GM15510 (cell line): Measurements from ENCODE around the gene VWA5B1.

Experiments
- POLR2A ChIP-seq: IDR thresholded peaks from 3 replicates; pipeline ENCODE4 v1.6.1; 2011; ENCODE audit warnings: borderline replicate concordance; ENCODE audit not compliant: insufficient read length; ENCODE audit errors: extremely low read depth

The VWA5B1 gene

DNA sequence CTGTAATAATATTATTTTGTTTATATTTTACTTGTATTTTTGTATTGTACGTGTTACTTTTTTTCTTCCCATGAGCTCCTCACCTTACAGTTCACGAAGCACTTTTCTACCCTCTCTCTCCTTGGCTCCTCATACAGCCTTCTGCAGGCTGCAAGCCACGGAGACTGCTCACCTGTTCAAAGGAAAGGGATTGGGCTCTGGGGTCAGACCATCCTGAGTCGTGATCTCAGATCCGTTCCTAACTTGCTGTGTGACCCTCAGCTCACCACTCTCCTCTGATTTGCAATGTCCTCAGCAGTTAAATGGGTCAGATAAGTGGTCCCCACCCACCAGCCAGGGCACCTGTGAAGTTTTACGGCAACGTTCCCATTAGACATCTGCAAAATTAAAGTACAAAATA, 54.1 kb downstream of the VWA5B1 start:
- no peak for TF ChIP-seq POLR2A

DNA sequence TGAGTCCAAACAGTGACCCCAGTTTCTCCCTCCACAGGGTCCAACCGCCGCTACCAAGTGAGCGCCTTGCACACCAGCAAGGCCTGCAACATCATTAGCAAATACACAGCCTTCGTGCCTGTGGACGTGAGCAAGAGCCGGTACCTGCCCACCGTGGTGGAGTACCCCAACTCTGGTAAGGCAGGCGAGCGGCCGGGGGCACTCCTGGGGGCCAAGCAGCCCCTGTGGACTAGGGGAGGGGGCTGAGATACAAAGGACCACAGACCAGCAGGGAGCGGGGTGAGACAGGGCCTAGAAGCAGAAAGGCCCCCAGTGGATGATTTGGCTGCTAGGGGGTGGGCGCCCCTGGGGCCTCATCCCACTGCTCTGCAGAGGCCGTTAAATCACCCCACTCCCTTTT, 54.7 kb downstream of the VWA5B1 start:
- TF ChIP-seq POLR2A: no peak

DNA sequence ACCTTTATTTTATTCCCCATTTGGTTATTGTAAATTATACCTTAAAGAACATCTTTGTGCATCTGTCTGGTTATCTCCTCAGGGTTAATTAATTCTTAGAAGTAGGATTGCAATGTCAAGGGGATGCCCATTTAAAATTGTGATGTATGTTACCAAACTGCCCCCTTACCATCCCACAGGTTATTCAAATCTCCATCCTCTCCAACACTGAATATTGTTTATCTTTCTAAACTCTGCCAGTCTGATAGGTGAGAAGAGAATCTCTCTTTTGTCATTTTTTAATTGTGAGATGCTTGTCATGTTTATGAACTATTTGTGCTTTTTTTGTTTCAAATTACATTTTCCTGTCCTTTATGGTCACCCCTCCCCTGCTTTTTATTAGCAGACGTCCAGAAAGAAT, 55.8 kb downstream of the VWA5B1 start:
- no peak for TF ChIP-seq POLR2A

DNA sequence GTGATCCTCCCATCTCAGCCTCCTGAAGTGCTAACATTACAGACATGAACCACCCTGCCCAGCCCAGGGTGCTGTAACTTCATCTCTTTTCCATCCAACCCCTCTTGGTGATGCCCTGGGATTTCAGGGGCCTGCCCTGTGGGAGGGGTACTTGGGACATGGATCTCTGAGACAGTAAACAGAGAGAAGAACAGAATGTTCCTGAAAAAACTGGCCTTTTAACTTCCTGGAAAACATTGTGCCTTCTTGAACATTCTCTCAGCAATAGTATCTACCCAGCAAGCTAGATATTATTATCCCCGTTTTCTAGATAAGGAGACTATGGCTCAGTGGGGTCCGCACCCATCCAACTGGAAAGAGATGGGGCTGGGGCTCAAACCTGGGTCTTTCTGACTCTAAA, 57.0 kb downstream of the VWA5B1 start:
- no peak for TF ChIP-seq POLR2A

DNA sequence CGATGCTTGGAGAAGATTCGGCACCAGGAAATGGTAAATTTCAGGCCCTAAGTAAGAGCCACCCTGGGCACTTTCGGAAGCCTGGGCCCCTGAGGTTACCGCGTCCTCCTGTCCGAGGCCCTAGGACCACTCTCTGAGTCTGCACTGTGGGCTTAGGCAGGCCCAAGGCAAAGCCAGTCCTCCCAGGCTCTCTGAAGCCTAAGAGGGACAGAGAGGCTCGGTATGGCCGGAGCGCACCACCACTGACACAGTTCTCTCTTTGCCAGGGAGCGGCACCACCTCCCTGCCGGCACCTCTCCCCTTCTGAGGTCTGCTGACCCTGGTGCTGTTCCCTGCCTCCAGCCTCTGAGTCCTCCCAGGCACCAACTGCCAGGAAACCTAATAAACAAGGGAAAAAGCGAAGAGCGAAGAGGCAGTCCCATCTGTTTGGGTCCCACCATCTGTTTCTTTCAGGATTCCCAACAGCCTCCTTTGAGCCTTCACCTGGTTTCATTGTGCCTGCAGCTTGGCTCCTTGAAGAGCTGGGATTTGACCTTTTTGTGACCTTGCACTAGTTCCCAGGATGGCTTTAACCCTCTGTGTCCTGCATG, 57.7 kb downstream of the VWA5B1 start:
- TF ChIP-seq POLR2A: no peak

DNA sequence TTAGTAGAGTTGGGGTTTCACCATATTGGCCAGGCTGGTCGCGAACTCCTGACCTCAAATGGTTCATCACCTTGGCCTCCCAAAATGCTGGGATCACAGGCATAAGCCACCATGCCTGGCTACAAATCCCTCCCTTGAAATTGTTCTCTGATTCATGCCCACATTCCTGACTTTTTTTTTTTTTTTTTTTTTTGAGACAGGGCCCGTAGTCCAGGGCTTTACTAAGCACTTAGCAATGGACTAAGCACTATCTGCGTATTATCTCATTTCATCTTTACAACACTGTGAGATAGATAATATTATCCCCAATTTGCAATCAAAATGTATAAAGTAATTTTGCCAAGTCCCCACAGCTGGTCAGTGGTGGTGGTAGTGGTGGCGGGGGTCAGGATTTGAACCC, 58.9 kb downstream of the VWA5B1 start:
- no peak for TF ChIP-seq POLR2A

DNA sequence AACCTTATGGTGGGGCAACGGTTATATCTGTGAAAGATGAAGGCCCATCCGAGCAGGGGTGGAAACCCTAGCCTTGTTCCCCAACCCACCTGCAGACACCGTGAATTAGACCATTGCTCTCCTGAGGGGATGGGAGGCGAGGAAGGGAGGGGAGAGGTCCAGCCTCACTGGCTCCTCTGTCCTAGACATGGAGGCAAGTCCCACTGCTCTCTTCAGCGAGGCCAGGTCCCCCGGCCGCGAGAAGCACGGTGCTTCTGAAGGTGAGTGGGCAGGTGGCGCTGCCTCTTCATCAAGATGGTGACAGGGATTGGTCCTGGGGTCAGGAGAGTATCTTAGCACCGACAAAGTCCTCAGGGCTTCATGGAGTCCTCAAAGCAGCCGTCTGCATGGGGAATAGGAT, 59.3 kb downstream of the VWA5B1 start:
- TF ChIP-seq POLR2A: no peak

DNA sequence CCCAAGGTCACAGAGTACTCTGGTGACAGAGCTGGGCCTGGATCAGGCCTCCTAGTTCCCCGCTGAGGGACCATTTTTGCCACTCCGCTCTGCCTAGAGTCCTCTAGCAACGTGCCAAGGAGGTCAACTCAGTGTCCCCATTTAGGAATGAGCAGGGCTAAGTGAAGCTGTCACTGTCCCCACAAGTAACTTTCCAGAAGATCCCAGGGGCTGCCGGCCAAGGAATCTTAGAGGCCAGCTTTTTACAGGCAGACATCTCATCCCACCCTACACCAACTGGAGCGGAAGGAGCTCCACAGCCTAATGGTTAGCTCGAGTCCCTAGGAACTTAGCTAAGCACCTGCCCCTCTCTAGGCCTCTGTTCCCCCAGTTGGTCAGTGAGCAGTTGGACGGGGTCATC, 59.7 kb downstream of the VWA5B1 start:
- no peak for TF ChIP-seq POLR2A

DNA sequence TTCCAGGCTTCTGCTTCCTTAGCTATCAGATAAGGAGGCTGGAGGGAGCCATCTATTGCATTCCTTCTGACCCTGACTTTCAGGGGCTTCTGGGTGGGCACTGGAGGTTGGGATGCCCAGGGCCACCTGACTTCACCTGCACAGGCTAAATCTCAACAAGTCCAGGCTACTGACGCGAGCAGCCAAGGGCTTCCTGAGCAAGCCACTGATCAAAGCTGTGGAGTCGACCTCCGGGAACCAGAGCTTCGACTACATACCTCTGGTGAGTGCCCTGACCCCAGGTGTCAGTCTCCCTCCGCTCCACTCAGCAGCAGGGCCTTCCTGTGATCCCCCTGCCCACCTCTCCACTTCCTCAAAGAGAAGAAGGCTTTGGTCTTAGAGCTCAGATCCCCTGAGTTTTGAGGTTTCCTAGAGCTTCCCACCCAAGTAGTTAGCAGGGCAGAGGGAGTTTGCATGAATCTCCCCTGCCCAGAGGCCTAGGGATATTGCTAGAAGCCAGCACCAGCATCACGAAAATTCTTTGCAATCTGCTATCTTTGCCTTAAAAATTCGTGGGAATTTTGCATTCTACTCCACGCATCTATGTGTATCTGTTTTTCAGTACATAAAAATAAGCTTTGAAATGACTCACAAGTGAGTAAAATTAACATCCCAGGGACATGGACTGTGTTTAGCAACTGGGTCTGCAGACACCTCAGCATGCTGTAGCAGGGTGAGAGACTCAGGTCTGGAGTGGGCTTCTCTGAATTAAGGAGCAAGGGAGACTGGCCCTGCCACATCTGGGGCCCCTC, 61.4 kb downstream of the VWA5B1 start:
- no peak for TF ChIP-seq POLR2A

DNA sequence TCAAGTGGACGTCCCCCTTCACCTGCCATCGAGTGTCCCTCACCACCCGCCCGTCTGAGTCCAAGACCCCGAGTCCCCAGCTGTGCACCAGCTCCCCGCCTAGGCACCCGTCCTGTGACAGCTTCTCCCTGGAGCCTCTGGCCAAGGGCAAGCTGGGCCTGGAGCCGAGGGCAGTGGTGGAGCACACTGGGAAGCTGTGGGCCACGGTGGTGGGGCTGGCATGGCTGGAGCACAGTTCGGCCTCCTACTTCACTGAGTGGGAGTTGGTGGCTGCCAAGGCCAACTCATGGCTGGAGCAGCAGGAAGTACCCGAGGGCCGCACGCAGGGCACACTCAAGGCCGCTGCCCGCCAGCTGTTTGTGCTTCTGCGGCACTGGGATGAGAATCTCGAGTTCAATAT, 63.2 kb downstream of the VWA5B1 start:
- TF ChIP-seq POLR2A: no peak

DNA sequence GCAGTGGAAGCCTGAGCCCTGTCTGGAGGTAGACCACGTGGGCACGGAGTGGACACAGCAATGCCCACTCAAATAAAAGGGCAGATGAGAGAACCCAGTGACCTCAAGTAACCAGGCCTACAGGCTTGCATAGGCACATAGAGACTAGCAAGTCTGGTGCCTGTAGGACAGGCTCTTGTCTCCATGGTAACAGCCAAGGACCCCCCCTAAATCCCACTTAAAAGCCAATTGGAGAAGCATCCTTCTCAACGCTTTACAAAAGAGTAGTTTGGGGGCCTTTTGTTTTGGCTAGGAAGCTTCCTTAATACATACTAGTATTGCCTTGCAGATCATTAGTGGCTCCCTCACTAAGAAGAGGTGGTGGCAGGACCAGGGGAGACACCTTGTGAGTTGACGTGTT, 63.9 kb downstream of the VWA5B1 start:
- no peak for TF ChIP-seq POLR2A

DNA sequence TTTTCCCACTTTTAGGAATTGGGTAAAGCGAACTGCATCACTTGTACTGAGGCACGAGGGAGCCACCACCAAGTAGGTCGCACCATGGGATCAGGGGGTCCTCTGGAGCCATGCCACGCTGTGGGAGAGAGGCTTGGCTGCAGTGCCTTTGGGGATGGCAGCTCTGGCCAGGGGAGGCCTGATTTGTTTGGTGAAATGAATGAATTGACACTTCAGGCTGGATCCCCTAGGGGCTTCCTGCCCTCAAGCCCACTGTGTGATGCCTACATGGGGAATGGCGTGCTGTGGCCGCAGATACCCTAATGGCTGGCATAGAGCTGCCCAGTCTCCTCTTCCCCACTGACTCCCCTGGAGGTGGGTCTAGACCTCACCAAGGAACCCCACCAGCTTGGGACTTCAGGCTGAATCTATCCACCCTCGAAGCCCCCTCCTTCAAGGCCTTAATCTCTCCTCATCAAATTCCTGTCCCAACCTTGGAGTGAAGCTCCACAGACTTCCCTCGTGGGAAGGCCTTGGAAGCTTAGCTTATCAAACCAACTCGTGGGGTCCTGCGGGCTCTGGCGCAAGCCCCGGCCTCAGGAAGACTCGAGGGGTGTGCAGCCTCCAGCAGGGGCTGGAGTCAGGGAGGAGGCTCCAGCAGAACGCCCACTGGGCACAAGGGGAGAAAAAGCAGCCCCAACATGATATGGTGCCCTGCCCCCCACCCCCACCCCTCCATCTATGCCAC, 64.6 kb downstream of the VWA5B1 start:
- no peak for TF ChIP-seq POLR2A

DNA sequence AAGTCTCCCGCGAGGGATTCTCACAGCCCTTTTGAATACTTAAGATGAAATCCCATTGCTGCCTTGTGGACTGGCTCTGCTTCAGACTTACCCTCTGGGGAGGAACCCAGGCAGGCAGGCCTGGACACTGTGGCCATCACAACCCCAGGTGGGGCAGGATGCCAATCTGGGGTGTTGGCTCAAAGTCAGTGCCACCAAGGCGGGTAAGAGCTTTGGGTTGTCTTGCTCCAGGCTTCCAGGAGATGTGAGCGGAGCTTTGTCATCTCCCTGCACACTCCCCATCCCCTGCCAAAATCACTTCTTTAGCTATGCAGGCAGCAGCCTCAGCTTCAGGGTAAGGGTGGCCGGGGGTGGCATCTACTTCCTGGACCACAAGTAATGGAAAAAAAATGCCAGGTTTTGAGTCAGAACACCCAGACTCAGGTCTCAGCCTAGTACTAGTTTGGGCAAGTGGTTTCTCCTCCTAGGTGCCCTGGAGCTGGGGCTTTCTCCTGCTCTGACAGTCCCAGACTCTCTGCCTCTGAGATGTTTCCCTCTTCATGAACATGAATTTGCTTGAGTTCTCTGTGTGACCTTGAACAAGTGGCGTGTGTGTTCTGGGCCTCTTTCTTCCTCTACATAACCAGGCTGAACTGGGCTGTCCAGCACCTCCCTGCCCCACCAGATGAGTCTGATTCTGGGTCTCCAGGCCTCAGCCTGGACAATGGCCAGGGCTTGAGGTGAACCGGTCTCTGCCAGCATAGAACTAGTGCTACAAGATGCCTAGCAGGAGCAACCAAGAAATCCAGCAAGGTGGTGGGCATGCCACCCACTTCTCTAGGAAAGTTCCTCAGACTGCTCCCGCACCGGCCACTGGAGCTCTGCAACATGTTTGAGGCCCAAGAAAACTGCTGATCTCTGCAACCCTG, 65.4 kb downstream of the VWA5B1 start:
- no peak for TF ChIP-seq POLR2A

DNA sequence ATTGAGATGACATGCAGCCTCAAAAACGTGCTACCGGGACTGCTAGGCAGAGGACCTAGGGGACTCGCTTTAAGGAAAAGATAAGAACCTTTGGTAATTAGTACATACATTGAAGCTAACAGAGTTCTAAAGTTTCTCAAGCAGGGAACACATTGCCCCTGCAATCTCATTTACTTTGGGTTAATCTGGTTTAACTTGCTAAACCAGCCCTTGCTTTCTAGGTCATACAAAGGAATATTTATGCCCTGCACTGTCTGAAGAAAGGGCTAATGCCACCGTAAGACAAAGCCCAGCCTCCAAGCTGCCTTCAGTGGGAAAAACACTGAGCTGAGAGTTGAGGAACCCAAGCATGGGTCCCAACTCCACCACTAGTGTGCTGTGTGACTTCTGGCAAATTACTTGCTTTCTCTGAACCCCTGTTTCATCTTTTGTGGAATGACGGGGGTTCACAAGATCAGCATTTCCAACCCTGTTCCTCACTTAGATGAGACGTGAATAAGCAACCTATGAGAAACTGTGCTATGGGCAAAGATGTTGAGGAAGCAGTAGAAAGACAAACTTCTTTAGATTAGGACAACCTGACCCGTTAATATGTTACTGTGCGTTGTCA, 66.3 kb downstream of the VWA5B1 start:
- TF ChIP-seq POLR2A: no peak
